Subcutaneous abdominal adipose tissue (tissue), 5 donors: ENCODE data around the gene AATK.
A peak's percentile ranks its signal among the peaks of the same experiment; 100 is the strongest.

Experiments
- H3K27ac ChIP-seq: one replicate; pipeline ENCODE4 v1.7.0; 2013; ENCODE audit warnings: low read depth, mild to moderate bottlenecking, inconsistent platforms, low read length, moderate library complexity
- H3K27me3 ChIP-seq, 5 donors: one replicate each; pipeline ENCODE4 v1.7.0; 2013; ENCODE audit warnings: low read length in 5 of 5, inconsistent platforms in 1 of 5; ENCODE audit not compliant: control insufficient read depth in 5 of 5, insufficient read depth in 4 of 5
- H3K36me3 ChIP-seq, 5 donors: one replicate each; pipeline ENCODE4 v1.7.0; 2013; ENCODE audit warnings: low read length in 5 of 5; ENCODE audit not compliant: control insufficient read depth in 5 of 5, insufficient read depth in 5 of 5
- H3K4me1 ChIP-seq, 5 donors: one replicate each; pipeline ENCODE4 v1.7.0; 2013; ENCODE audit warnings: low read length in 5 of 5, mild to moderate bottlenecking in 3 of 5, moderate library complexity in 1 of 5; ENCODE audit not compliant: control insufficient read depth in 5 of 5, insufficient read depth in 5 of 5
- H3K4me3 ChIP-seq, 5 donors: one replicate each; pipeline ENCODE4 v1.7.0; 2013; ENCODE audit warnings: low read length in 5 of 5, low read depth in 1 of 5
- H3K9ac ChIP-seq, 5 donors: one replicate each; pipeline ENCODE4 v1.7.0; 2013; ENCODE audit warnings: low read length in 5 of 5, mild to moderate bottlenecking in 4 of 5, moderate library complexity in 3 of 5
- H3K9me3 ChIP-seq, 5 donors: one replicate each; pipeline ENCODE4 v1.7.0; 2013; ENCODE audit warnings: low read length in 5 of 5; ENCODE audit not compliant: control insufficient read depth in 5 of 5
- donor health status: healthy.
- donor health status: healthy.
- donor health status: healthy.
- donor health status: healthy.
- donor health status: healthy.

Gene AATK

GRCh38 chr17:81166033-81166492, at the start of gene AATK:
Gene AATK (minus strand): TSS chr17:81166221. CDS start chr17:81165992, 229 bp downstream.
- peak within 1 kb of the TSS in 2 of 5 donors; percentile 40 to 47 for H3K4me3 ChIP-seq
- no peaks in the 10 kb centered on the region for H3K36me3 ChIP-seq
- no peak within 1 kb of the TSS for H3K9ac ChIP-seq
- no peak within 1 kb of the TSS for H3K27ac ChIP-seq
- no peaks in the 10 kb centered on the region for H3K9me3 ChIP-seq
- H3K27me3 ChIP-seq = peaks cover 14 to 49% (median 36%) of the 10 kb centered on the region in 5 donors
- peaks cover 0 to 9% (median 5%) of the 10 kb centered on the region in 5 donors for H3K4me1 ChIP-seq

GRCh38 chr17:81213978-81214377, 48.0 kb upstream of the AATK start:
- H3K9ac ChIP-seq = no peak overlapping the region
- peaks cover 0 to 9% (median 0%) of the 10 kb centered on the region in 5 donors for H3K4me1 ChIP-seq
- H3K27ac ChIP-seq = no peak overlapping the region
- no peak overlapping the region for H3K4me3 ChIP-seq
- H3K36me3 ChIP-seq = peaks cover 0 to 3% (median 0%) of the 10 kb centered on the region in 5 donors
- H3K27me3 ChIP-seq = no peaks in the 10 kb centered on the region
- no peaks in the 10 kb centered on the region for H3K9me3 ChIP-seq

- H3K9me3 ChIP-seq = no peaks in the 10 kb centered on the region
- H3K27me3 ChIP-seq = no peaks in the 10 kb centered on the region
- no peak overlapping the region for H3K27ac ChIP-seq
- no peak overlapping the region for H3K4me3 ChIP-seq
- H3K4me1 ChIP-seq = peaks cover 0 to 9% (median 0%) of the 10 kb centered on the region in 5 donors
- H3K9ac ChIP-seq = no peak overlapping the region
- H3K36me3 ChIP-seq = peaks cover 0 to 6% (median 0%) of the 10 kb centered on the region in 5 donors
These were observed 46.3 kb upstream of the AATK start for GRCh38 chr17:81212365-81212764.

GRCh38 chr17:81210868-81211267, 44.8 kb upstream of the AATK start:
- no peaks in the 10 kb centered on the region for H3K9me3 ChIP-seq
- peaks cover 0 to 9% (median 4%) of the 10 kb centered on the region in 5 donors for H3K4me1 ChIP-seq
- no peaks in the 10 kb centered on the region for H3K27me3 ChIP-seq
- H3K9ac ChIP-seq = no peak overlapping the region
- H3K36me3 ChIP-seq = peaks cover 0 to 11% (median 2%) of the 10 kb centered on the region in 5 donors
- H3K27ac ChIP-seq = no peak overlapping the region
- H3K4me3 ChIP-seq = no peak overlapping the region

GRCh38 chr17:81210466-81210865, 44.4 kb upstream of the AATK start:
- no peak overlapping the region for H3K9ac ChIP-seq
- peaks cover 0 to 11% (median 2%) of the 10 kb centered on the region in 5 donors for H3K36me3 ChIP-seq
- H3K4me3 ChIP-seq = no peak overlapping the region
- no peaks in the 10 kb centered on the region for H3K9me3 ChIP-seq
- peaks cover 0 to 9% (median 4%) of the 10 kb centered on the region in 5 donors for H3K4me1 ChIP-seq
- H3K27ac ChIP-seq = no peak overlapping the region
- H3K27me3 ChIP-seq = no peaks in the 10 kb centered on the region

- H3K4me3 ChIP-seq = no peak overlapping the region
- no peaks in the 10 kb centered on the region for H3K9me3 ChIP-seq
- no peak overlapping the region for H3K9ac ChIP-seq
- no peaks in the 10 kb centered on the region for H3K27me3 ChIP-seq
- H3K36me3 ChIP-seq = peaks cover 0 to 11% (median 2%) of the 10 kb centered on the region in 5 donors
- no peak overlapping the region for H3K27ac ChIP-seq
- peaks cover 0 to 9% (median 4%) of the 10 kb centered on the region in 5 donors for H3K4me1 ChIP-seq
These were observed 43.1 kb upstream of the AATK start for GRCh38 chr17:81209141-81209540.

GRCh38 chr17:81208651-81209050, 42.6 kb upstream of the AATK start:
- peaks cover 0 to 9% (median 4%) of the 10 kb centered on the region in 5 donors for H3K4me1 ChIP-seq
- H3K27ac ChIP-seq = no peak overlapping the region
- H3K4me3 ChIP-seq = no peak overlapping the region
- no peak overlapping the region for H3K9ac ChIP-seq
- H3K27me3 ChIP-seq = no peaks in the 10 kb centered on the region
- peaks cover 0 to 15% (median 6%) of the 10 kb centered on the region in 5 donors for H3K36me3 ChIP-seq
- no peaks in the 10 kb centered on the region for H3K9me3 ChIP-seq

GRCh38 chr17:81207610-81208581, 41.9 kb upstream of the AATK start:
- H3K9me3 ChIP-seq = no peaks in the 10 kb centered on the region
- H3K4me3 ChIP-seq = no peak overlapping the region
- H3K9ac ChIP-seq = no peak overlapping the region
- no peaks in the 10 kb centered on the region for H3K27me3 ChIP-seq
- H3K36me3 ChIP-seq = peaks cover 0 to 22% (median 10%) of the 10 kb centered on the region in 5 donors
- no peak overlapping the region for H3K27ac ChIP-seq
- H3K4me1 ChIP-seq = peaks cover 0 to 9% (median 4%) of the 10 kb centered on the region in 5 donors

GRCh38 chr17:81206657-81207056, 40.6 kb upstream of the AATK start:
- Histone ChIP-seq H3K4me3 (no peak overlapping the region), H3K4me1 (peaks cover 0 to 9% (median 4%) of the 10 kb centered on the region in 5 donors), H3K27me3 (no peaks in the 10 kb centered on the region), H3K9ac (no peak overlapping the region), H3K27ac (no peak overlapping the region), H3K36me3 (peaks cover 0 to 23% (median 10%) of the 10 kb centered on the region in 5 donors), H3K9me3 (no peaks in the 10 kb centered on the region)

- no peak overlapping the region for H3K27ac ChIP-seq
- H3K27me3 ChIP-seq = no peaks in the 10 kb centered on the region
- peaks cover 0 to 23% (median 10%) of the 10 kb centered on the region in 5 donors for H3K36me3 ChIP-seq
- peaks cover 0 to 9% (median 4%) of the 10 kb centered on the region in 5 donors for H3K4me1 ChIP-seq
- H3K4me3 ChIP-seq = no peak overlapping the region
- no peaks in the 10 kb centered on the region for H3K9me3 ChIP-seq
- no peak overlapping the region for H3K9ac ChIP-seq
These were observed 40.1 kb upstream of the AATK start for GRCh38 chr17:81206166-81206565.
